H9 (cell line): Measurements from ENCODE around the gene SLC25A26. TPM values are rescaled to one million over a fixed set of nuclear protein-coding genes. Genes with fewer than 3 reads are reported as not detected.

ENCODE experiments used
- DNase-seq: peaks from one replicate; pipeline ENCODE4 v3.0.0-alpha.2; 2017
- H2AFZ ChIP-seq: one replicate; pipeline ENCODE4 v1.6.1; 2013; ENCODE audit warnings: mild to moderate bottlenecking, low read length, control low read depth, moderate library complexity
- H2AK5ac ChIP-seq: 2 replicates; pipeline ENCODE4 v1.6.1; 2013; ENCODE audit warnings: low read length, control low read depth, mixed read lengths; ENCODE audit not compliant: insufficient read length
- H2BK120ac ChIP-seq: one replicate; pipeline ENCODE4 v1.6.1; 2013; ENCODE audit warnings: low read depth, mild to moderate bottlenecking, low read length, control low read depth, inconsistent platforms; ENCODE audit not compliant: poor library complexity, severe bottlenecking
- H2BK12ac ChIP-seq: 2 replicates; pipeline ENCODE4 v1.6.1; 2013; ENCODE audit warnings: low read length, control low read depth, mixed read lengths, low read depth; ENCODE audit not compliant: insufficient read length
- H2BK15ac ChIP-seq: 2 replicates; pipeline ENCODE4 v1.6.1; 2013; ENCODE audit warnings: low read depth, low read length, control low read depth
- H2BK20ac ChIP-seq: one replicate; pipeline ENCODE4 v1.6.1; 2013; ENCODE audit warnings: low read depth, mild to moderate bottlenecking, low read length, control low read depth, inconsistent platforms; ENCODE audit not compliant: poor library complexity, severe bottlenecking
- H2BK5ac ChIP-seq: 2 replicates; pipeline ENCODE4 v1.6.1; 2013; ENCODE audit warnings: low read length, control low read depth, mixed read lengths; ENCODE audit not compliant: insufficient read length
- H3K14ac ChIP-seq: 2 replicates; pipeline ENCODE4 v1.6.1; 2013; ENCODE audit warnings: low read length, control low read depth; ENCODE audit not compliant: insufficient read depth
- H3K18ac ChIP-seq: 2 replicates; pipeline ENCODE4 v1.6.1; 2013; ENCODE audit warnings: low read depth, mild to moderate bottlenecking, mixed read lengths, low read length, control low read depth; ENCODE audit not compliant: insufficient read length
- H3K23ac ChIP-seq: 2 replicates; pipeline ENCODE4 v1.6.1; 2013; ENCODE audit warnings: low read length, control low read depth, mixed read lengths, low read depth; ENCODE audit not compliant: insufficient read length
- H3K23me2 ChIP-seq: 2 replicates; pipeline ENCODE4 v1.6.1; 2013; ENCODE audit warnings: low read depth, mild to moderate bottlenecking, mixed read lengths, low read length, control low read depth; ENCODE audit not compliant: insufficient read length, poor library complexity, severe bottlenecking
- H3K27ac ChIP-seq: 2 replicates; pipeline ENCODE4 v1.5.1; 2013; ENCODE audit warnings: low read length, control low read depth, mixed read lengths, low read depth; ENCODE audit not compliant: insufficient read length
- H3K27me3 ChIP-seq: 2 replicates; pipeline ENCODE4 v1.6.1; 2013; ENCODE audit warnings: low read length, control low read depth, inconsistent platforms; ENCODE audit not compliant: insufficient read depth
- H3K4ac ChIP-seq: 2 replicates; pipeline ENCODE4 v1.6.1; 2013; ENCODE audit warnings: low read depth, mild to moderate bottlenecking, control low read depth, inconsistent platforms, low read length, moderate library complexity
- H3K4me1 ChIP-seq: 2 replicates; pipeline ENCODE4 v1.6.1; 2013; ENCODE audit warnings: low read length, control low read depth, inconsistent platforms; ENCODE audit not compliant: insufficient read depth
- H3K4me2 ChIP-seq: 2 replicates; pipeline ENCODE4 v1.6.1; 2013; ENCODE audit warnings: low read length, control low read depth, mixed read lengths; ENCODE audit not compliant: insufficient read length, insufficient read depth
- H3K56ac ChIP-seq: 2 replicates; pipeline ENCODE4 v1.6.1; 2013; ENCODE audit warnings: low read depth, mild to moderate bottlenecking, mixed read lengths, low read length, control low read depth; ENCODE audit not compliant: insufficient read length
- H3K79me1 ChIP-seq: 2 replicates; pipeline ENCODE4 v1.6.1; 2013; ENCODE audit warnings: low read depth, mild to moderate bottlenecking, moderate library complexity, low read length, control low read depth, inconsistent platforms; ENCODE audit not compliant: insufficient read depth, poor library complexity, severe bottlenecking
- H3K79me2 ChIP-seq: 2 replicates; pipeline ENCODE4 v1.6.1; 2013; ENCODE audit warnings: low read length, control low read depth, inconsistent platforms; ENCODE audit not compliant: insufficient read depth
- H3K9ac ChIP-seq: 2 replicates; pipeline ENCODE4 v1.6.1; 2013; ENCODE audit warnings: low read length, control low read depth, mixed read lengths; ENCODE audit not compliant: insufficient read length; ENCODE audit errors: extremely low read depth
- H3K9me3 ChIP-seq: one replicate; pipeline ENCODE4 v1.6.1; 2013; ENCODE audit warnings: low read depth, low read length, inconsistent platforms; ENCODE audit not compliant: control insufficient read depth
- H3T11ph ChIP-seq: one replicate; pipeline ENCODE4 v1.6.1; 2013; ENCODE audit warnings: mild to moderate bottlenecking, low read length, control low read depth, inconsistent platforms
- H4K20me1 ChIP-seq: one replicate; pipeline ENCODE4 v1.6.1; 2013; ENCODE audit not compliant: control insufficient read depth, insufficient read length, insufficient read depth
- H4K5ac ChIP-seq: 2 replicates; pipeline ENCODE4 v1.6.1; 2013; ENCODE audit warnings: low read depth, mild to moderate bottlenecking, mixed read lengths, low read length, control low read depth; ENCODE audit not compliant: insufficient read length
- H4K8ac ChIP-seq: replicated peaks from 2 replicates; pipeline ENCODE4 v1.6.1; 2013; ENCODE audit warnings: low read length, control low read depth, mixed read lengths, low read depth; ENCODE audit not compliant: insufficient read length
- H4K91ac ChIP-seq: 2 replicates; pipeline ENCODE4 v1.6.1; 2013; ENCODE audit warnings: low read depth, mild to moderate bottlenecking, moderate library complexity, mixed read lengths, low read length, control low read depth; ENCODE audit not compliant: insufficient read length
- H3K27ac Mint-ChIP-seq, 3 experiments: 2 replicates in 2 of 3; 3 replicates in 1 of 3; pipeline ENCODE4 v1.8.0; 2020 to 2021; ENCODE audit warnings: mixed read lengths in 3 of 3, mild to moderate bottlenecking in 1 of 3, moderate library complexity in 1 of 3
- H3K27me3 Mint-ChIP-seq: 2 replicates; pipeline ENCODE4 v1.8.0; 2021; ENCODE audit warnings: low read depth, mild to moderate bottlenecking, moderate library complexity, mixed read lengths
- H3K36me3 Mint-ChIP-seq, 3 experiments: 2 replicates in 2 of 3; 3 replicates in 1 of 3; pipeline ENCODE4 v1.8.0; 2020 to 2021; ENCODE audit warnings: low read depth in 3 of 3, mixed read lengths in 3 of 3; ENCODE audit not compliant: insufficient read depth in 1 of 3
- H3K4me1 Mint-ChIP-seq, 2 experiments: 2 replicates each; pipeline ENCODE4 v1.8.0; 2020; ENCODE audit warnings: mixed read lengths in 2 of 2
- H3K4me3 Mint-ChIP-seq, 2 experiments: 2 replicates in 1 of 2; 3 replicates in 1 of 2; pipeline ENCODE4 v1.8.0; 2020 to 2021; ENCODE audit warnings: mild to moderate bottlenecking in 2 of 2, mixed read lengths in 2 of 2, moderate library complexity in 1 of 2
- H3K9me3 Mint-ChIP-seq, 2 experiments: 2 replicates in 1 of 2; 3 replicates in 1 of 2; pipeline ENCODE4 v1.8.0; 2020; ENCODE audit warnings: mild to moderate bottlenecking in 2 of 2, mixed read lengths in 2 of 2, moderate library complexity in 1 of 2
- WGBS: extraction: QIAGEN DNeasy Blood & Tissue Kit; methylation state at CpG from one replicate; pipeline ENCODE4 v1.1.7; 2013; ENCODE audit warnings: missing lambda C conversion rate, low lambda C conversion rate, mixed read lengths; ENCODE audit not compliant: insufficient read length; ENCODE audit errors: extremely low coverage; 5-methylcytosine and 5-hydroxymethylcytosine counted together
- total RNA-seq: library from RNA; stranded (reverse); gene quantifications from 2 replicates; pipeline ENCODE4 v1.2.1, GENCODE V29; 2021
- TF ChIP-seq, protein P1 (sequence below): fragments of 200-600 bp; sonication (generic); conservative IDR thresholded peaks from 3 replicates; pipeline ENCODE4 v1.8.0; 2021; ENCODE audit warnings: antibody characterized with exemption, mild to moderate bottlenecking

SLC25A26 gene
- total RNA-seq, 1 experiment from 2014 or later, result 30.2 TPM

DNA sequence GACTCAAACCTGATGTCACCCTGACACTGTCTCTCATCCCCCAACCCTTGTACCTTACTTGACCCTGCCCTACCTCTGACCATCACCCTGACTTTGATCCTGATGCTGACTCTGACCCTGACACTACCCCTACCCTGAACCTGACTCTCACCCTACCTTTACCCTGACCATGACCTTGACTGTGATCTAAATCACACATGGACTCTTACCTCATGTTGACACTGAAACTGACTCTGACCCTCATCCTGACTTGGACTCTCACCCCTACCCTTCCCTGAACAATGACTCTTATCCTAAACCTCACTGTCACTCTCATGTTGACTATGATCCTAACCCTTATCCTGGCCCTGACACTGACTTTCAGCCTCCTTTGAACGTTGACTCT is 21.7 kb upstream of the SLC25A26 start:
- no peak overlapping the region for H3K23ac ChIP-seq
- H3K27me3 ChIP-seq, result no peaks in the 10 kb centered on the region
- TF ChIP-seq, protein P1, sequence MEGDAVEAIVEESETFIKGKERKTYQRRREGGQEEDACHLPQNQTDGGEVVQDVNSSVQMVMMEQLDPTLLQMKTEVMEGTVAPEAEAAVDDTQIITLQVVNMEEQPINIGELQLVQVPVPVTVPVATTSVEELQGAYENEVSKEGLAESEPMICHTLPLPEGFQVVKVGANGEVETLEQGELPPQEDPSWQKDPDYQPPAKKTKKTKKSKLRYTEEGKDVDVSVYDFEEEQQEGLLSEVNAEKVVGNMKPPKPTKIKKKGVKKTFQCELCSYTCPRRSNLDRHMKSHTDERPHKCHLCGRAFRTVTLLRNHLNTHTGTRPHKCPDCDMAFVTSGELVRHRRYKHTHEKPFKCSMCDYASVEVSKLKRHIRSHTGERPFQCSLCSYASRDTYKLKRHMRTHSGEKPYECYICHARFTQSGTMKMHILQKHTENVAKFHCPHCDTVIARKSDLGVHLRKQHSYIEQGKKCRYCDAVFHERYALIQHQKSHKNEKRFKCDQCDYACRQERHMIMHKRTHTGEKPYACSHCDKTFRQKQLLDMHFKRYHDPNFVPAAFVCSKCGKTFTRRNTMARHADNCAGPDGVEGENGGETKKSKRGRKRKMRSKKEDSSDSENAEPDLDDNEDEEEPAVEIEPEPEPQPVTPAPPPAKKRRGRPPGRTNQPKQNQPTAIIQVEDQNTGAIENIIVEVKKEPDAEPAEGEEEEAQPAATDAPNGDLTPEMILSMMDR, result no peak
- Mint-ChIP-seq H3K4me3 (no peak overlapping the region), H3K4me1 (peaks cover 8 to 9% of the 10 kb centered on the region in 2 experiments), H3K27ac (no peak overlapping the region; a peak in 1 of 7 replicates), H3K27me3 (peaks cover 10% of the 10 kb centered on the region), H3K36me3 (no peaks in the 10 kb centered on the region), H3K9me3 (no peaks in the 10 kb centered on the region)
- no peaks in the 10 kb centered on the region for H4K20me1 ChIP-seq
- H2AFZ ChIP-seq, result no peak overlapping the region
- no peak overlapping the region for H4K5ac ChIP-seq
- H3K56ac ChIP-seq, result no peak overlapping the region
- no peaks in the 10 kb centered on the region for H3K9me3 ChIP-seq
- WGBS, result no CpG with 5 or more reads among the region's 1 CpG
- H3K4me2 ChIP-seq, result no peak overlapping the region
- no peak for DNase-seq
- no peak overlapping the region for H2BK20ac ChIP-seq
- H3K79me2 ChIP-seq, result no peaks in the 10 kb centered on the region
- H3K23me2 ChIP-seq, result no peaks in the 10 kb centered on the region
- H3K9ac ChIP-seq, result no peak overlapping the region
- no peak overlapping the region for H2BK15ac ChIP-seq
- H3K14ac ChIP-seq, result no peak overlapping the region
- no peaks in the 10 kb centered on the region for H3K79me1 ChIP-seq
- no peak overlapping the region for H3T11ph ChIP-seq
- H3K18ac ChIP-seq, result no peak overlapping the region
- no peak overlapping the region for H2BK5ac ChIP-seq
- H2BK12ac ChIP-seq, result no peak overlapping the region
- H3K4me1 ChIP-seq, result no peaks in the 10 kb centered on the region
- no peak overlapping the region for H4K8ac ChIP-seq
- no peak overlapping the region for H3K4ac ChIP-seq
- H2BK120ac ChIP-seq, result no peak overlapping the region
- H3K27ac ChIP-seq, result no peak overlapping the region
- H4K91ac ChIP-seq, result no peak overlapping the region
- no peak overlapping the region for H2AK5ac ChIP-seq
